Renal cortical epithelial cell (primary cell): ENCODE results near the gene CYB561D1. TPM values are rescaled to one million over a fixed set of nuclear protein-coding genes. Genes with fewer than 3 reads are reported as not detected.
"Not testable (repeated sequence)": the region's sequence is repeated elsewhere in the genome, so short reads cannot be mapped to it uniquely, and the experiment has no call there.

ENCODE experiments used
- DNase-seq: peaks from one replicate; pipeline ENCODE4 v3.0.0-alpha.2; 2011; ENCODE audit warnings: low read depth
- total RNA-seq: library from RNA; depleted of rRNA; stranded (reverse); fragments of >200 nt; gene quantifications from 2 replicates; pipeline ENCODE4 v1.2.3, GENCODE V29; 2014

Gene CYB561D1, protein sequence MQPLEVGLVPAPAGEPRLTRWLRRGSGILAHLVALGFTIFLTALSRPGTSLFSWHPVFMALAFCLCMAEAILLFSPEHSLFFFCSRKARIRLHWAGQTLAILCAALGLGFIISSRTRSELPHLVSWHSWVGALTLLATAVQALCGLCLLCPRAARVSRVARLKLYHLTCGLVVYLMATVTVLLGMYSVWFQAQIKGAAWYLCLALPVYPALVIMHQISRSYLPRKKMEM
- 8.0 and 14.8 TPM in 2 replicates for total RNA-seq

DNA sequence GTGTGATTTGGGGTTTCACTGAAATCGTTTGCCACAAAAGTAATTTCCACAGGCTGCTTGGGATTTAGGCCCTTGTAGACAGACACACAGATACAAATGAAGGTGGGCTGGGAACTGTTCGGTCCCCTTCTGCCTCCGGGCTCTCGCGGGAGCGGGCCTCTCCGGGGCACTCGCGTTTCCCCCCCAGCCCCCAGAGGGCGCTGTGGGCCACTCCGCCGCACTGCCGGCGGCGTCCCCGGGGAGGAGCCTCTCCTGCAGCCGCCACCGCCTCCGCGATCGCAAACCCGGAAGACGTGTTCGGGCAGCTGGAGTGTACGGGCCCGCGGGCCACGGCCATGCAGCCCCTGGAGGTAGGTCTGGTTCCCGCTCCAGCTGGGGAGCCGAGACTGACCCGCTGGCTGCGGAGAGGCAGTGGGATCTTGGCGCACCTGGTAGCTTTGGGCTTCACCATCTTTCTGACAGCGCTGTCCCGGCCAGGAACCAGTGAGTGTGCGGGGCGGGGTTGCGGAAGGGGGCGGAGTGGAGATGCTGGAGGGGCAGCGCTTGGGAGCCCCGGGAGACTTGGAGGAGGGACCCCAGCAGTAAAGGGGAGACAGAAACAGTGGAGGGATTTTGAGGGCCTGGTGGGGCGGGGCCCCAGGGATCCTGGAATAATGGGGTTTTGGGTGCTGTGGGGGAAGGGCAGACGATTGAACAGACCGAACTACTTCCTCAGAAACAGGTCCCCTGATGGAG is at the start of gene CYB561D1:
Gene CYB561D1, plus strand, starts transcription at position 290 of the 735 bp plus-strand sequence. Its CDS starts 46 bp downstream, at position 336.
- peak; percentile 46 for DNase-seq

DNA sequence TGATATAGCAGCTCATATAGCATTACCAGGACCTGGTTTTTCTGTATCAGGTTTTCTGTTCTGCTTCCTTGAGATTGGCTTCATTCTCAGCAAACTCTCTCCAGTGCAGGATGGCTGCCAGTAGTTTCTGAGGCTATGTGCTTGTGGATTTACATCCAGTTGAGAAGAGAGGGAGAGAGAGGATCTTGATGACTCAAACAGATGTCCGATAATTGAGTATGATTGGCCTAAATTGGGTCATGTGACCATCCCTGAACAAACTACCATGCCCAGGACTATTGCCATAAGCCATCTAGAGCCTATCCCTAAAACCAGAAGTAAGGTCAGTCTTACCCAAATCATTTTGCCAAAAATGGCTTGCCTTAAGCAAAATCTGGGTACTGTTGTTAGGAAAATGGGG is 49.5 kb upstream of the CYB561D1 start:
- no peak for DNase-seq

DNA sequence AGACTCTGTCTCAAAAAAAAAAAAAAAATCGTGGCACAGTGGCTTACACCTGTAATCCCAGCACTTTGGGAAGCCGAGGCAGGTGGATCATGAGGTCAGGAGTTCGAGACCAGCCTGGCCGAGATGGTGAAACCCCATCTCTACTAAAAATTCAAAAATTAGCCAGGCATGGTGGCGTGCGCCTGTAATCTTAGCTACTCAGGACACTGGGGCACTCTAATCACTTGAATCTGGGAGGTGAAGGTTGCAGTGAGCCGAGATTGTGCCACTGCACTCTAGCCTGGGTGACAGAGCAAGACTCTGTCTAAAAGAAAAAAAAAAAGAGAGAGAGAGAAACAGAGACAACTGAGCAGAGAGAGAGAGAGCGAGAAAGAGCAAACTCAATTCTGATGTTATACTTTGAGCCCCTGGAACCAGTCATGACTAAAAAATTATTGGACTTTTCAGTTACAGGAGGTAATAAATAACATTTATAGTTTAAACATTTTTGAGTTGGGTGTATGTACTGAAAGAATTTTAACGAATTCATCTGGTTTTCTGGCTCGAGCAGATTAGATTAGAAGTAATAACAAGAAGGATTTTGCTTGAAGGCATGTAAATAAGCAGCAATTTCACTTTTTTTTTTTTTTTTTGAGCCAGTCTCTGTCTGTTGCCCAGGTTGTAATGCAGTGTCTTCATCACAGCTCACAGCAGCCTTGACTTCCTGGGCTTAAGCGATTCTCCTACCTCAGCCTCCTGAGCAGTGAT is 47.8 kb upstream of the CYB561D1 start:
- not testable (repeated sequence) for DNase-seq

DNA sequence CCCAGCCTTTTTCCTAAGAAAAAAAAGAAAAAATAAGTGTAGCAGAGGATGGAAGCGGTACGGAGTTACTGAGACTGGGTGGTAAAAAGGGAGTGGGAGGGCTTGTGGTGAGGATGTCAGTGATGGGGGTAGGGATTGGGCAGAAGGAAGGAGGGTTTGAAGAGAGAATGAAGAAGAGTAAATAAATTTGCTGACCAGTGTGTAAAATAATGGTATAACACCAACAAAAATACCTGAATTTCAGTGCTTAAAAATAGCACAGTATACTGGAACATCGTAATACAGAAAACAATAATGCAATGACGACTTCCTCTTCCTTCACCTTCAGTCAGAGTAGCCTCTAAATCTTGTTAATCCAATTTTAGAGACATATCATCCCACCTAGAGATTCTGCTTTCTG is 46.4 kb upstream of the CYB561D1 start:
- no peak for DNase-seq

DNA sequence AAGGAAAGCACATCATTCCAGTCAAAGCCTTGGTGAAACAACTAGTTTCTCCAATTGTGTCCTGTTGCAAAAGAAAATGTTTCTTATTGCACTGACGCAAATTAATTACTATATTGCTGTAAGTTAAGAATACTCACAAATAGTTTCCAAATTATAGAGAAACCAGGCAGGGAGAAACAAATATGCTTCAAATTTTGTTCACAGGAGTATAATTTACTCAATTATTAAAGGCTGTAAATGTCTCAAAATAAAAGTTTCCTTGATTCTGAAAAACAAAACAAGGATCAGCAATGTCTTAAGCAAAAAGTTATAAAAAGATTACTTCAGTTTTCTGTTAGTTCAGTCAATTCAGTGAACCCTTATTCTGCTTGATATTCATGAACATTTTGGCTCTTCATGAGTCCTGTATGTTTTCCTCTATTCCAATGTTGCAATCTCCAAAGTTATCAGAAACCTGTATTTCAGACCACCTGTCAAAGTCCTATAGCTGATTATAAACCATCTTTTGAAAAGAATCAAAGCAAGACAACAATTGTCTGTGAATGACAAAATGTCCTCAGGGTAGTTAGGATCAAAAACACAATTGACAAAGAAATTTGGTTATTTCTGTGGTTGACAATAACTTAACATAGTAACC is 39.3 kb upstream of the CYB561D1 start:
- DNase-seq: no peak

DNA sequence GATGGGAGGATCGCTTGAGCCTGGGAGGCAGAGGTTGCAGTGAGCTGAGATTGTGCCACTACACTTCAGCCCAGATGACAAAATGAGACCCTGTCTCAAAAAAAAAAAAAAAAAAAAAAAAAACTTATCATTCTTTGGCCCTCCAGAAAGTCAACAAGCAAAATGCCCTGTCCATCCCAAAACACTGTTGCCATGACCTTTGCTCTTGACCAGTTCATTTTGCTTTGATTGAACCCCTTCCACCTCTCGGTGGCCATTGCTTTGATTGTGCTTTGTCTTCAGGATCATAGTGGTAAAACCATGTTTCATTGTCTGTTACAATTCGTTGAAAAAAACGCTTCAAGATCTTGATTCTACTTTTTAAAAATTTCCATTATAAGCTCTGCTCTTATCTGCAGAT is 36.1 kb upstream of the CYB561D1 start:
- DNase-seq: no peak

DNA sequence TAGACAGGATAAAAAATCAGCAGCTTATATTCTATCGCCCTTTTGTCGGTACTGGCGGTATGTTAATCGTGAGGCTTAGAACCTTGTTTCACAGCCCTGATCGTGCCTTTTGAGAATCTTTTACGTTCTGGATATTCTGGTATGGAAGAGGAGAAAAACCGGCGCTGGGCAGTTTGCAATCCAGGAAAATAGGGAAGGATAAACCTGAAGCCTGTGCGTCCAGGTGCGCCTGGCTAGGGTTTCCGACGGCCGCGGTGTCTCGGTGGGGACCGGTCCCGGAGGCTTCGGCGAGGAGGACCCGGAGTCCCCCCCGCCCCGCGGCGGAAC is 27.8 kb upstream of the CYB561D1 start:
- peak; percentile 17 for DNase-seq

DNA sequence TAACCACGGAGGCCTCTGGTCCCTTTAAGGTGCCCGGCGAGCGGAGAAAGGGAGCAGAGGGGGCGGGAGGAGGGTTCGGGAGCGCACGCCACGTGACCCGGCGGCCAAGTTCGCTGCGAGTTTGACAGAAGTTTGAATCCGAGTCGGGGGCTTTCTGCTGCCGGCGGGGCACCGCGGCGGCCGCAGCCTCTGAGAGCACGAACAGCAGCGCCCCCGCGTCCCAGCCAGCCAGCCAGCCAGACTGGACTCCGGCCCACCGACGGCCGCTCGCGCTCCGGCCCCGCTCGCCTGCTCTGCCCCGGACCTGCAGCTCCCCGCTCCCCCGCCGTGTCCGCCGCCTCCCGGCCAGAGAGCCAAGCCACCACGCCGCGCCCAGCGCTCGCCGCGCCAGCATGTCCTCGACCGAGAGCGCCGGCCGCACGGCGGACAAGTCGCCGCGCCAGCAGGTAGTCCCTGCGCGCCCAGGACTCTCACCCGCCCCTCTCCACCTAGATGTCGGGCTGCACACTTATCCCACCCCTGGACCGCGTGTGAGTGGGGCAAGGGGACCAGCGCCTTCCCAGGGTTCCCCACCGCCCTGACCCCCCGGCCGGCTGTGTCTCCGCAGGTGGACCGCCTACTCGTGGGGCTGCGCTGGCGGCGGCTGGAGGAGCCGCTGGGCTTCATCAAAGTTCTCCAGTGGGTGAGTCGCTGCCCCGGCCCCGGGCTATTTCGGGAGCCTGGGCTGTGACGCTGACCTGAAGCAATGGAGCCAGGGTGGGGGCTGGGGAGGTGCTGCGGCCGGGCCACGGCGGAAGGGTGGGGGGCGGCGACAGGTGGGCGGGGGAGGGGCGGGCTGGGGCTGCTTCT is 27.2 kb upstream of the CYB561D1 start, which contains the start of gene SYPL2:
Gene SYPL2, plus strand, starts transcription at position 95 of the 849 bp plus-strand sequence. Its CDS starts 298 bp downstream, at position 393.
- DNase-seq: no peak

DNA sequence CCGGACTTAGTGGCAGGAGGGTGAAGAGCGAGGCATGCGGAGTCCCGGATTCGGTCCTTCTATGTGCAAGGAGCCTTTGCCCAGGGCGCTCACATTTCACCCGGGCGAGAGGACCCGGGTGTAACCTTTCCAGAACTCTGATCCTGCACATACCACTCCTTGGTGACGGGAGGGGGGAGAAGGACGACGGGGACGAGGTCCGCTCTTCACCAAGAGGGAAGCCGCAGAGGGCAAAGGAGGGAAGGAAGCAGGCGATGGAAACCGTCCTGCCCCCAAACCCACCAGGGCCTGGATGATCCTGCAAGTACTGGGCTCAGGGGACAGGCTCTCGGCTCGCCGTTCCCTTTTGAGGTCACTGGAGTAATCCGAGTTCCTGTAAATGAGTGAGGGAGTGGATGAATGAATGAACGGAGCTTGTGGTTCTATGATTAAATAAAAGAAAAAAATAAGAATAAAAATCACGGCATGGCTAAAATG is 26.6 kb upstream of the CYB561D1 start:
- no peak for DNase-seq

DNA sequence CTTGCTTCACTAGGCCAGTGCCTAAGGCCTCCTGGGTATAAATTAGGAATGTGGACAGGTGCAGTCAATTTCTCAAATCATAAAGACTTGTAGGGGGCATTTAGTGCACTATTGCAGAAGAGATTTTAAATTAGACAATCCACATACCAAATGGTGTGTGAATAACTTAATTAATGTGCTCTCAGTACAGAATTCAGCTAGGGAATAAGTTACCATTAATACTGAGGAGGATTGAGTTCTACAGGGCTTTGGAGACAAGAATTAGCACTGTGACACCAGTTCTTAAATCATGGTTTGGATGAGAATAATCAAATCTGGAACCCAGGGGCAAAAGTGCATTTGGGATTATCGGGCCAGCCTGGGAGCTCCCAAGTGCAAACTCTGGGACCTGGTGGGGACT is 25.8 kb upstream of the CYB561D1 start:
- no peak for DNase-seq

DNA sequence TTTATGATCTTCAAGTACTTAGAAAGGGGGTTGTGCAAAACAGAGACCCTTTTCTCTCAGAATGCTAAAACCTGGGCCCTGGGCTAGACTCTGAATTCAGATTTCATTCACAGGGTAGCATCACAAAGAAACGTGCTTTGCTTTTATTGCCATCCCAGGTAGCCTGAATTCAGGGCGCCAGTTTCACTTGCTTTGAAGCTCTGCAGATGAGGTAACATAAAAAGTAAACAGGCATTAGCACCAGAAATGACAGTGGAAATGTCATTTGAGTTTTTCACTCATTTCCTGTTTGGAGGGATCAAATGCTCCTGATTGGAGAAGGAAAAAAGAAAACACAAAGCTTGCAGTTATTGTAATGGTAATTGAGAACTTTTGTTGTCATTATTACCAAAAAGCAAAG is 25.0 kb upstream of the CYB561D1 start:
- no peak for DNase-seq

DNA sequence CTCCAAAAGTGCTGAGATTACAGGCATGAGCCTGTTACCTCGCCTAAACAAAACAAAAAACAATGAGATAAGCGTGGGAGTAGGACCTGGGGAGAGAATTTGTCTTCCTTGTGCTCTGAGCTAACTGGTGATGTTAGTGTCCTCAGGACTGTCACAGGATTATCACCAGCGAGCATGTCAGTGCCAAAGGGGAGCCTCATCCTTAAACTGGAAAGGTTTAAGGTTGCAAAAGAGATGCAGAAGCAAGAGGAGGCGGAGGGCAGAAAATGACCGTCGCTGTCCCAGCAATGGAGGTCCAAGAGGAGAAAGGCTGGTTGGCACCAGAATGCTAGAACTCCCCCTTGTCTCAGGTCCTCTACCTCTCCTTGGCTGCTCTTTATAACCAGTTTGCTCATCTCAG is 23.6 kb upstream of the CYB561D1 start:
- no peak for DNase-seq

DNA sequence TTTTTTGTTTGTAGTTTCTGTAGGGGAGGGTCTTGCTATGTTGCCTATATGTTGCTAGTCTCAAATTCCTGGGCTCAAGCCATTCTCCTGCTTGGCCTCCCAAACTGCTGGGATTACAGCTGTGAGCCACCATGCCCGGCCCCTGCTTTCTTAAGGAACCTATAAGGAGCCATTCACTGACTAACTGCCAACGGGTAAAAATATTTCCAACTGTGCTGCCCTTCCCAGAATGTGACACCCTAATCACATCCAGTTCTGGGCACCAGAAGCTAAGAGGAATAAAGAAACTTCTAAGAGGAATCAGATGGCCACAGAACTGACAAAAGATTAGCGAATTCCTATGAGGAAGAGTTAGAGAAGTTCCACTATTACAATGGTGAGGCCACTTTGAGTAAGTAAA is 21.1 kb upstream of the CYB561D1 start:
- DNase-seq: no peak

DNA sequence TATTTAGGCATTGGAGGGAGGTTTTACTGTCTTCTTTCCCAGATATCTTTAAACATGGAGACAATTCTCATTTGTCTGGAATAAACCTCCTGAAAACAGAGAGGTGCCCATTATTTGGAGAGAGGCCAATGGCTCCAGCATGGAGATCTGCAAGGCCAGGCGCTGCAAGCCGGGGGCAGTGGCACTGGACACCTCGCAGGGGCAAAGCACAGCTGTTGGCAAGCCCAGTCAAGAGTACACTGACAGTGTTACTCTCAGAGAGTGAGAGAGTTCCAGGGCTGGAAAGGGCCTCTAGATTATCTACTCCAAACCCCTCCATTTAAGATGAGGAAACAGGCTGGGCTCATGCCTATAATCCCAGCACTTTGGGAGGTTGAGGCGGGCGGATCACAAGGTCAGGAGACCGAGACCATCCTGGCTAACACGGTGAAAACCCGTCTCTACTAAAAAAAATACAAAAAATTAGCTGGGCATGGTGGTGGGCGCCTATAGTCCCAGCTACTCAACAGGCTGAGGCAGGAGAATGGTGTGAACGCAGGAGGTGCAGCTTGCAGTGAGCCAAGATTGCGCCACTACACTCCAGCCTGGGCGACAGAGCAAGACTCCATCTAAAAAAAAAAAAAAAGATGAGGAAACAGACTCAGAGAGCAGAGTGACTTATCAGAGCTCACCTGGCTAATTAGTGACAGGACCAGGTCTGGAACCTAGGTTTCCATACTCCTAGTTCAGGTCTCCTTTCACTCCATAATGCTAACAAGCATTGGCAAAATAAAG is 20.4 kb upstream of the CYB561D1 start:
- not testable (repeated sequence) for DNase-seq

DNA sequence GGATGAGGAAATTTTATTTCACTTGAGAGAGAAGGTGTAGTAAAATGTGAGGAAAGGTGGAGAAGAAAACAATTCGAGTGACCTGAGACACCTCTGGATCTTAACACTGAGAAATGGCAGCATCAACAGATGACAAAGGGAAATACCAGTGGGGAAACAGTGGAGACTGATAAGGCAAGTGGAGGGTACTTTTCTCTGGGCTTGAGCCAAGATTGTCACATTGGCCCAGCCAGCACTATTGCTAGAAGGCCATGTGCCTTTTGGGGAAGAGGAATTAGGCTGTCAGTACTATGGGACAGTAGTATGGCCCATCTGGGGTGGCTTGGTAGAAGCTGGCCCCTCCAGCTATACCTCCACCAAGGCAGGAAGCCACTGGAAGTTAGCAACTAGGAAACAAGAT is 19.2 kb upstream of the CYB561D1 start:
- no peak for DNase-seq

DNA sequence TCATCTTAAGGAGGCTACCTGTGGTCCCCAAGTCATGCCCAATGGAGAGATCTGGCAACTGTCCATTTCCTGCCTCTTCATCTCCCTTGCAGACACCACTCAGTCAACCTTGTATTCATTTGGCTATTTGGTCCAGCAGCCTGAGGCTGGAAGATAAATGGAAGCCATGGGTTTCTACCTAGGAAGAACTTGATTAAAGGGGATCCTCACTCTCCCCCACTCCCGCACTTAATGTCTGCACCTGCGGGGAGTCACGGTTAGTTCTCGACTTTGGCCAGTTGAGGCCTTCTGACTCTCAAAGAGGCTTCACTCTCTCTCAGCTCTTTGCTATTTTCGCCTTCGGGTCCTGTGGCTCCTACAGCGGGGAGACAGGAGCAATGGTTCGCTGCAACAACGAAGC is 18.6 kb upstream of the CYB561D1 start:
- no peak for DNase-seq

DNA sequence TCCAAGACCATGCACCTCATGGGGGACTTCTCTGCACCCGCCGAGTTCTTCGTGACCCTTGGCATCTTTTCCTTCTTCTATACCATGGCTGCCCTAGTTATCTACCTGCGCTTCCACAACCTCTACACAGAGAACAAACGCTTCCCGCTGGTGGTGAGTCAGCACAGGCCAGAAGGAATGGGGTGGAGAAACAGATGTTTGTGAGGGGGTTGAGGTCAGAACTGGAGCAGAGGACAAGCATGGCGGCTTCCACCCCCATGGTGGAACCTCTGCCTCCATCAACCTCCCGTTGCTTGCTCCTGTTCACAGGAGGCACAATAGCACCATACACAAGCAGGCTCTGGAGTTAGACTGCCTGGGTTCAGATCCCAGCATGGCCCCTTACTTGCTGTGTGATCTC is 17.1 kb upstream of the CYB561D1 start:
- no peak for DNase-seq

DNA sequence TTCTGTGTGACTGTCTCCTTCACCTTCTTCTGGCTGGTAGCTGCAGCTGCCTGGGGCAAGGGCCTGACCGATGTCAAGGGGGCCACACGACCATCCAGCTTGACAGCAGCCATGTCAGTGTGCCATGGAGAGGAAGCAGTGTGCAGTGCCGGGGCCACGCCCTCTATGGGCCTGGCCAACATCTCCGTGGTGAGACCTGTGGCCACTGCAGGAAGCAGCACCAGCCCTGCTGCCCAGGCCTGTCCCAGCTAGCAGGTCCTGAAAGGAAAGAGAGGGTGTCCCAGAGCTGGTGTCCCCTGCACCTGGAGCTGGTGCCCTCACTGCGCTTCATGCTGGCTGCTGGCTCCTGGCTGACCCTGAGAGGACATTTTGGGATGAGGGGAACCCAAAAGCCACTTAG is 16.1 kb upstream of the CYB561D1 start:
- no peak for DNase-seq

DNA sequence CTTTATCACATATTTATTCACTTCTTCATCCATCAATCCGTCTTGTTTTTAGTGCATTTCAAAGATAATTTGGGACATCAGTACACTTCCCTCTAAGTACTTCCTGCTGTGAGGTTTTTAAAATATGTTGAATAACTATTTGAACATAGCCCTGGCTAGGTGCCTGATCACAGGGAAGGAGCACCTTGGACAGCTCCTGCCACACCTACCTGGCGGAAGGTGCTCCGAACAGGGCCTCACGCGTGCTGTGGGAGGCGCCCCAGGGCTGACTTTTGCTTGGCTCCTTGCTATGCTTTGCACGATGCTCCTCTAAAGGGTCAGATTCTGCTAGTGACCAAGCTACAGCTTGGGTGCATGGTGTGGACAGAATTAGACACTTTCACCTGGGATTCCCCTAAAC is 15.1 kb upstream of the CYB561D1 start:
- no peak for DNase-seq

DNA sequence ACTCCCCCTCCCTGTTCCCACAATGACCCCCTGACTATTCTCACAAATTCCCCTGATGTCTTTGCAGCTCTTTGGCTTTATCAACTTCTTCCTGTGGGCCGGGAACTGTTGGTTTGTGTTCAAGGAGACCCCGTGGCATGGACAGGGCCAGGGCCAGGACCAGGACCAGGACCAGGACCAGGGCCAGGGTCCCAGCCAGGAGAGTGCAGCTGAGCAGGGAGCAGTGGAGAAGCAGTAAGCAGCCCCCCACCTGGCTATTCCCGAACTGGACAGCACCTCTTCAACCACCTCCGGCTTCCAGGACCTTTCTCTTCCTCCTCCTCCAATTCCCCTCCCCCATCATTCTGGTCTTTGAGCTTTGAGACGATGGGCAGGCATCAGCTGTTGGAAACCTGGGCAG is 14.6 kb upstream of the CYB561D1 start:
- no peak for DNase-seq

DNA sequence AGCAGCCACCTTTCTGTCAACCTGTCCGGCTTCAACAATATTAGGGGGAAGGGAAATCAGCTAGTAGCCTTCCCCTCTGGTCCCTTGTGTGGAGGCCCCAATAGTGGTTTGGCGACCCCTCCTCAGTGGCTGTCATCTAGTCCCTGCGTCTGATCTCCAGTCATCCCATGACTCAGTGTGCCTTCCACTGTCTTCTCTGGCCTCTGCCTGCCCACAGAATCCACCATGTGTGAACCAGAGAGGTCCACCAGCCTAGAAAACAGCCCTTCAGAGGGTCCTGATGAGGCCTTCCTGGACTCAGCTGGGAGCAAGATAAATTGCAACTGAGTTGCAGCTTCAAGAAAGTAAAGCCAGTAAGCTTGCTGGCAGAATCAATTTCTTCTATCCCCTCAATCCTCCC is 14.0 kb upstream of the CYB561D1 start:
- DNase-seq: no peak
